ENCODE measurements around the gene DEFB118. TPM values are rescaled to one million over a fixed set of nuclear protein-coding genes. Genes with fewer than 3 reads are reported as not detected.
"Not testable (repeated sequence)": the region's sequence is repeated elsewhere in the genome, so short reads cannot be mapped to it uniquely, and the experiment has no call there.

DEFB118 gene, protein sequence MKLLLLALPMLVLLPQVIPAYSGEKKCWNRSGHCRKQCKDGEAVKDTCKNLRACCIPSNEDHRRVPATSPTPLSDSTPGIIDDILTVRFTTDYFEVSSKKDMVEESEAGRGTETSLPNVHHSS
- polyA plus RNA-seq (ENCODE audit: insufficient read length in 3 of 3) = not detected
- long read RNA-seq, donor 1 = 0 reads
- long read RNA-seq, donor 2 = 0 reads
- long read RNA-seq, donor 3 = 0 reads
- long read RNA-seq, donor 4 = 0 reads
- long read RNA-seq, donor 5 = 0 reads
- long read RNA-seq, donor 6 = 0 reads
- long read RNA-seq, donor 7 = 0 reads
- long read RNA-seq, donor 8 = 0 reads
- long read RNA-seq, donor 9 = 0 reads
- long read RNA-seq, donor 10 = 0 reads
- long read RNA-seq, donor 11 = 0 reads
- long read RNA-seq, donor 12 = 0 reads
- long read RNA-seq, donor 13 = 0 reads
- long read RNA-seq, donor 14 = 0 reads
- long read RNA-seq, donor 15 = 0 reads
- long read RNA-seq, donor 16 = 0 reads

DNA sequence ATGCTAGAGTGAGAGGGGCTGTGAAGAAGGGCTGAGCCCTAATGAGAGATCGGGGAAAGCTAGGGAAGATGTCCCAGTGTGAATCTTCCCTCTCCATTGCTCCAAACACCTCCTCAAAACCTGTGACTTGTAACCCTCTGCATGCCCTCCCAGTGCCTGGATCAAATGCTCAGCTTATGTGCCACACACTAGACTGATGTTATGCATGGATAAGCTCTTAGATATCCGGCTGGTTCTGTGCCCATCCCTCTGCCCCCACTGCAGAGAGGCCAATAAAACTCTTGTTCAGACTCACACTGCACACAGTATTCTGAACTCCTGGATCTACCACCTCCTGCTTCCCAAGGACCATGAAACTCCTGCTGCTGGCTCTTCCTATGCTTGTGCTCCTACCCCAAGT, at the start of gene DEFB118:
Gene DEFB118 (plus strand): TSS at position 301 of the 400 bp plus-strand sequence. CDS start 50 bp downstream, at position 351.
- no peak for DNase-seq (ENCODE audit: extremely low read depth in 1 of 11, low read depth in 9 of 11, low spot score in 4 of 11)

DNA sequence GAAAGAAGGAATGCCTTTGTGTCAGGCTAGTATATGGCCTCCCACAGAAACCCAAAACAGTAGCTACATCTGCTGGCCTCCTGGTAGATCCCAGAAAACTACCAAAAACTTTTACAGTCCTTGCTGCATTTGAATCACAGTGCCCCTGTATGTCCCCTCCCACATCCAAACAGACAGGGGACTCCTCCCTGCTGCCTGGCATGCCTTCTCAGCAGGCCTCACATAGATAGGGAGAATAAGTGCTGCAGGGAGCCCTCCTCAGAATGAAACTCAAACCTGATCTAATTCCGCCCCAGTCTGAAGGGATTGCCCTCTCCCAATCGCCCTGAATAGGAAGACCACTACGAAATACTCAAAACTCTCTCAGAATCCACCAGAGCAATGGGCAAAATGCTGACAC, 45.9 kb upstream of the DEFB118 start:
- DNase-seq (ENCODE audit: extremely low read depth in 1 of 11, low read depth in 9 of 11, low spot score in 4 of 11) = no peak

DNA sequence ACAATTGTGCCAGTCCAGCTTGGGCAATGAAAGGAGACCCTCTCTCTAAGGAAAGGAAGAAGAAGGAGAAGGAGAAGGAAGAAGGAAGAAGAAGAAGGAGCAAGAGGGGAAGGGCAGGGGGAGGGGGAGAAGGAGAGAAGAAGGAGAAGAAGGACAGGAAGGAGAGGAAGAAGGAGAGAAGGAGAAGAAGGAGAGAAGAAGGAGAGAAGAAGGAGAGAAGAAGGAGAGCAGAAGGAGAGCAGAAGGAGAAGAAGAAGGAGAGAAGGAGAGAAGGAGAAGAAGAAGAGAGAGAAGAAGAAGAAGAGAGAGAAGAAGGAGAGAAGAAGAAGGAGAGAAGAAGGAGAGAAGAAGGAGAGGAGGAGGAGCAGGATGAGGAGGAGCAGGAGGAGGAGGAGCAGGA, 37.5 kb upstream of the DEFB118 start:
- DNase-seq (ENCODE audit: extremely low read depth in 1 of 11, low read depth in 9 of 11, low spot score in 4 of 11) = no peak

DNA sequence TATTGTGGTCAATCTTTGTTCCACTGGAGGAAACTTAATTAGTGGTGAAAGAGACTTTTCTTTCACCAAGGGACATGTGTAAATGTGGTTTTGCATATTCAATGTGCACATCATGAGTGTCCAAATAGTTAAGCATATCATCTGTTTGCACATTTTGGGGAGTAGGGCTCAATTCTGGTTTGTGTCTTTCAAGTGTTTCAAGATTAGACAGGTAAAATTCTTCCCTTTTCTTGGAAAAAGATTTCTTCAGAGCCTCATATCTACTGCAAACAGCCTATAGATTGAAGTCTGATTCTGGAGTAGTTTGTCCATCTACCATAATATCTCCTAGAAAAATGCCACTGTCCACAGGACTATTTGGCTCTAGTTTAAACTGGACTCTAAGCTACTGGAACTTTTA, 26.9 kb upstream of the DEFB118 start:
- DNase-seq (ENCODE audit: extremely low read depth in 1 of 11, low read depth in 9 of 11, low spot score in 4 of 11) = no peak

DNA sequence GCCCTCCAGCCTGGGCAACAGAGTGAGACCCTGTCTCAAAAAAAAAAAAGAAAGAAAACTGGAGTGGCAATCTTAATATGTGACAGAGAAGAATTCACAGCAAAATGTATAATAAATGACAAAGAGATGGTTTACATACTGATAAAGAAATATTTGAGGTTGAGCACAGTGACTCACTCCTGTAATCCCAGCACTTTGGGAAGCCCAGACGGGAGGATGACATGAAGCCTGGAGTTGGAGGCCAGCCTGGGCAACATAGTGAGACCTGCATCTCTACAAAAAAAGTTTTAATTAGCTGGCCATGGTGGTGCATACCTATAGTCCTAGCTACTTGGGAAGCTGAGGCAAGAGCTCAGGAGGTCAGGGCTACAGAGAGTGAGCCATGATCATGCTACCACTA, 12.4 kb upstream of the DEFB118 start:
- no peak for DNase-seq (ENCODE audit: extremely low read depth in 1 of 11, low read depth in 9 of 11, low spot score in 4 of 11)

DNA sequence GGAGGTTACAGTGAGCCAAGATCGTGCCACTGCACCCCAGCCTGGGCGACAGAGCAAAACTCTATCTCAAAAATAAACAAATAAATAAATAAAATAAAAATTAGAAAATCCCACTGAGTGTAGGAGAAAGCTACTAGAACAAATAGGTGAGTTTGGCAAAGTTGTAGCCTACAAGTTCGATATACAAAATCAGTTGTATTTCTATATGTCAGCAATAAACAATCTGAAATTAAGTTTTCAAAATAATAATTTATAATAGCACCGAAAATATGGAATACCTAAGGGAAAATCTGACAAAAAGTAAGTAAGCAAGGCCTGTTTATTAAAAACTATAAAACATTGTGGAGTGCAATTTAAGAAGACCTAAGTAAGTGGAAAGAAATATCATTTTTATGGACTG, 5.1 kb upstream of the DEFB118 start:
- DNase-seq (ENCODE audit: extremely low read depth in 1 of 11, low read depth in 9 of 11, low spot score in 4 of 11) = no peak

DNA sequence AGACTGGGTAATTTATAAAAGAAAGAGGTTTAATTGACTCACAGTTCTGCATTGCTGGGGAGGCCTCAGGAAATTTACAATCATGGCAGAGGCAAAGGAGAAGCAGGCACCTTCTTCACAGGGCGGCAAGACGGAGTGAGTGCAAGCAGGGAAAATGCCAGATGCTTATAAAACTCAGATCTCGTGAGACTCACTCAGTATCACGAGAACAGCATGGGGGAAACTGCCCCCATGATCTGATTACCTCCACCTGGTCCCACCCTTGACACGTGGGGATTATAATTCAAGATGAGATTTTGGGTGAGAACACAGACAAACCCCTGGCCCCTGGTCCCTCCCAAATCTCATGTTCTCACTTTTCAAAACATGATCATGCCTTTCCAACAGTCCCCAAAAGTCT, 4.1 kb upstream of the DEFB118 start:
- DNase-seq (ENCODE audit: extremely low read depth in 1 of 11, low read depth in 9 of 11, low spot score in 4 of 11) = not testable (repeated sequence)

DNA sequence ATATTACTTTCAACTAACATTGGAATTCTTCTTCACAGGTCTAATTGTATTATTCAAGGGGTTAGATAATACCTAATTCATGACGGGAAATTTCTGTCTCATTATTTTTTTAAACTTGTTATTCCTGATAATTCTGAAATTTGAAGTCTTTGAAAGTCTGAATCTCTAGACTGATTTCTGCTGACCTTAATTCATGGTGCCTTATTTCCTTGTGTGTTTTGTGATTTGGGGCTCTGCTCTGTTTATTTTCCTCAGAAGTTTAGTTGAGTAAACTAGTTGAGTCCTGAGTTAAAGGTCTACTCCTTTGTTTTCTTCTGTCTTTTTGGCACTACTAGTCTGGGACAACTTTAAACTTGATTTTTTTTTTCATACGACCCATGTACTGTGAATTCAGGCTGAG, 5.9 kb downstream of the DEFB118 start:
- no peak for DNase-seq (ENCODE audit: extremely low read depth in 1 of 11, low read depth in 9 of 11, low spot score in 4 of 11)

DNA sequence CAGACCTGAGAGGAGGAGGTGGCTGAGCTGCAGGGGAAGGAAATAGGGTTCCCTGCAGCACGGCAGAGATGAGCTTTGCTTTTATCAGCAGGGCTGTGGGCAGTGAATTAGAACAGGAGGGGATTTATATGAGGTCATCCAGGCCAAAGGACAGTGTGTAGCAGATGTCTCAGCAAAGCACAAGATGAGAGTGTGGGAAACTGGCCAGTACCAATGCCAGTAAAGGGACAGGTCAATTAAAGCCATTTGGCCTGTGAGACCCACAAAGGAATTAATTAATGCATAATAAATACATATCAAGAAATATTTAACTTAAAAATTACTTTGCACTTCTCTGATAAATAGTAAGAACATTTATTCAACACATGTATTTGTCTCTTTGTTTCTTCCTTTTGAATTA, 22.1 kb downstream of the DEFB118 start, which contains the start of gene DEFB119:
Gene DEFB119 (minus strand): TSS at position 101 of the 400 bp plus-strand sequence. CDS start 107 bp downstream, outside the sequence.
- no peak for DNase-seq (ENCODE audit: extremely low read depth in 1 of 11, low read depth in 9 of 11, low spot score in 4 of 11)

DNA sequence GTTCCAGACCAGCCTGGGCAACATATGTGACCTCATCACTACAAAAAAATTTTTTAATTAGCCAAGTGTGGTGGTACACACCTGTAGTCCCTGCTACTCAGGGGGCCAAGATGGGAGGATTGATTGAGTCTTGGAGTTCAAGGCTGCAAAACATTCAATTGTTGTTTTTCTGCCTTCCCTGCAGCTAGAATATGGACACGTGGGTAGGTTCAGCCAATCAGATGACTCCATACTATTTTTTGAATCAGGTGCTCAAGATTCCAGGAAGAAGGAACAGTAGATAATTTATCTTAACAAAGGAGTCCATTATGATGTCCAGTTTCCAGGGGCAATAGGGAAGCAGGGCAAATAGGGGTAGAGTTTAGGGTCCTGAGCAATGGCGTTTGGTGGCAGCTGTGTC, 24.4 kb downstream of the DEFB118 start:
- DNase-seq (ENCODE audit: extremely low read depth in 1 of 11, low read depth in 9 of 11, low spot score in 4 of 11) = no peak

DNA sequence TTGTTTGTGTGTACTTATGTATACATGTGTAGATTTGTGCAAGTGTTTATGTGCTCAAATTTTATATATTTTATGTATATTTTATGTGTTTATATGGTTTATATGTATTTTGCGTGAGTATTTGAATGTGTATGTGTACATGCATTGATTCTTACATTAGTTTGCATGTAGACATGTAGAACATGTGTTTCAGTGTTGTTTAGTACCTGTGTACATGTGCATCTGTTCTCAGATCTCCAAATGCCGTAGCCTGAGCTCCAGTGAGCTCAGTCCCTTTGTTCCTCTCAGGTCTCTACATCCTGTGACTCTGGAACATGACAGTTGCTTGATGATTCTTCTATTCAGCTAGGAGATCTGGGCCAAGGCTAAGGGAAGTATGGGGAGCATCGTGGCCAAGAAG, 26.5 kb downstream of the DEFB118 start:
- DNase-seq (ENCODE audit: extremely low read depth in 1 of 11, low read depth in 9 of 11, low spot score in 4 of 11) = no peak

DNA sequence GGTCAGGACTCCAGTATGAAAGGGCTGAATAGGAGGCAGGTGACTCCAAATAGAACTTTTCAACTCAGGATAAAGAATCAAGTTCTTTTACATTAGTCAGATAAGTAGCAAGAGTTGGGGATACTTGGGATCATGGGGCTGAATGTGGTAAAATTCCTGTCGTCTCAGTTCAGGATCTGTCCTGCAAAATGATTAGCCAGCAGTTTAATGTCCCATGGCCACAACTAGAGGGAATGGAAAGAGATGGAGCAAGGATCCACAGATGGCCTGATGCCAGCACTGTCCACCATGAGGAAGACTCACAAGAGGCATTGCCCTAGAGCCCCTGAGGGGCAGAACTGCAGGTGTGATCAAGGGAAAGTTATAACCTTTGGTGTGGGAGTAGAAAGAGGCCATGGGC, 35.5 kb downstream of the DEFB118 start:
- DNase-seq (ENCODE audit: extremely low read depth in 1 of 11, low read depth in 9 of 11, low spot score in 4 of 11) = no peak

DNA sequence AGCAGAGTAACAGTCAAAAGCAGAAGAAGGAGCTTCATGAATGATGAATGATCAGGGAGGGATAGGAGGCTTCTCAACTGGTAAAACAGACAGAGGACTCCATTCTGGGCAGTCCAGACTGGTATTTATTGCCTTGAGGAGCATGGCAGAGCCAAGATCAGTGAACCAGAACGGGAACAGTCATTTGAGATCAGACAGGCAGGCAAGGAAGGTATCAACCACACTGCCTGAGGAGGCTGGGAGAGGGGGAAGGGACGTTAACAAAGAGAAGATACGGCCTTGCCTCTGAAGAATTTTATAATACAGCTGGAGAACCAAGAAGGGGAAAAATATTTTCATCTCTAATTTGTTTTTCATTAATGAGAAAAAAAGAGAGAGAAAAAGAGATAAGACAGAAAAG, 37.7 kb downstream of the DEFB118 start, which contains the start of gene DEFB121:
Gene DEFB121 (minus strand): TSS at position 101 of the 400 bp plus-strand sequence. CDS start 63 bp downstream, at position 38.
- DNase-seq (ENCODE audit: extremely low read depth in 1 of 11, low read depth in 9 of 11, low spot score in 4 of 11) = no peak

DNA sequence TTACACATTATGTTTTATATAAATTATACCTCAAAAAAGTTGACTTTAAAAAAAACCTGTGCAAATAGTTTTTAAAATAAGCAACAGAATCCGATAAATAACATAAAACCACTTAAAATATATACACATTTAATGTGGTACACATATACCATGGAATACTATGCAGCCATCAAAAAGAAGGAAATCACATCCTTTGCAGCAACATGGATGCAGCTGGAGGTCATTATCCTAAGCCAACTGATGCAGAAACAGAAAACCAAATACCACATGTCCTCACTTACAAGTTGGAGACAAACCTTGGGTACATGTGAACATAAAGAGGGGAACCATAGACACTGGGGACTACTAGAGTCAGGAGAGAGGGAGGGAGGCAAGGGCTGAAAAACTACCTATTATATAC, 41.6 kb downstream of the DEFB118 start:
- DNase-seq (ENCODE audit: extremely low read depth in 1 of 11, low read depth in 9 of 11, low spot score in 4 of 11) = no peak

DNA sequence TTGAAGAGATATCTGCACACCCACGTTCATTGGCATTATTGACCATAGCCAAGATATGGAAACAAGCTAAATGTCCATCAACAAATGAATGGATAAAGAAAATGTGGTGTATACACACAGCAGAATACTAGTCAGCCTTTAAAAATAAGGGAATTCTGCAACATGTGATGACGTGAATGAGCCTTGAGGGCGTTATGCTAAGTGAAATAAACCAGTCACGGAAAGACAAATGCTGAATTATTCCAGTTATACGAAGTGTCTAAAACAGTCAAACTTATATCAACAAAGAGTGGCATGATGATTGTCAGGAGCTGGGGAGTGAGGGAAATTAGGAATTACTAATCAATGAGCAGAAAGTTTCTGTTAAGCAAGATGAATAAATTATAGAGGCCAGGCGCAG, 46.0 kb downstream of the DEFB118 start:
- no peak for DNase-seq (ENCODE audit: extremely low read depth in 1 of 11, low read depth in 9 of 11, low spot score in 4 of 11)

DNA sequence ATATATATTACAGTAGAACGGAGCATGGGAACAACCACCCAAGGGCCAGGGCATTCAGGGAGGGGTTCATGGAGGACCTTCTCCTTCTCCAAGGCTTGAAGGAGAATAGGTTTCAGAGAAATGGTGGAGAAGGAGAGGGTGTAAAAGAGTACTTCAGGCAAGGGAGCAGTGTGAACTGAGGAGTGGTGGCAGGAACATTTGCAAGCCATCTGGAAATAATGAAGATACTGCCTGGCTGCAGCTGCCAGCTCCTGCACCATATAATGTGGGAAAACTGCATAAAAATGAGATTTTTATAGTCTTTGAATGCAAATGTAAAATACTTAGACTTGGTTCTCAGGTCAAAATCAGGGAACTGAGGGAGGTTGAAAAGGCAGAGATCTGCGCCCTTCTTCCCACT, 47.3 kb downstream of the DEFB118 start:
- DNase-seq (ENCODE audit: extremely low read depth in 1 of 11, low read depth in 9 of 11, low spot score in 4 of 11) = no peak

DNA sequence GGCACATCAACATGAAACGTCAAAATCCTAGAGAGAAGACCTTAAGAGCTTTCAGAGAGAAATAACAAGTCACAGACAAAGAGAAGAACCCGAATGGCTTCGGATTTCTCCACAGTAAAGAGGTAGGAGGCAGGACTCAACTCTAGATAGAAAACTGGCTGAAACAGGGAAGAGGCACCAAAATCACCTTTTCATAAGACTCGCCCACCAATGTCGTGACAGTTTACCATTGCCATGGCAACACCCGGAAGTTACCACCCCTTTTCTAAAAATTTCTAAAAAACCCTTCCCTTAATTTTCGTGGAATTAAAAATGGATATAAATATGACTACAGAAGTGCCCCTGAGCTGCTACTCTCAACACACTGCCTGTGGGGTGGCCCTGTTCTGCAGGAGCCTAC, 49.9 kb downstream of the DEFB118 start:
- DNase-seq (ENCODE audit: extremely low read depth in 1 of 11, low read depth in 9 of 11, low spot score in 4 of 11) = no peak
